Hepatocyte (in vitro differentiated cells): ENCODE measurements around the gene ULK2. TPM values are rescaled to one million over a fixed set of nuclear protein-coding genes. Genes with fewer than 3 reads are reported as not detected.
A peak's percentile ranks its signal among the peaks of the same experiment; 100 is the strongest.

Experiments
- DNase-seq: peaks from one replicate; pipeline ENCODE4 v3.0.0-alpha.2; 2016; ENCODE audit warnings: low spot score
- H2AFZ ChIP-seq: fragments of 200-600 bp; sonication (generic); 2 replicates; pipeline ENCODE4 v1.6.0; 2016; ENCODE audit warnings: antibody characterized with exemption, mild to moderate bottlenecking
- H3K27ac ChIP-seq: fragments of 200-600 bp; sonication (generic); 2 replicates; pipeline ENCODE4 v1.5.1; 2016; ENCODE audit warnings: mild to moderate bottlenecking
- H3K27me3 ChIP-seq: fragments of 200-600 bp; sonication (generic); 2 replicates; pipeline ENCODE4 v1.6.1; 2016
- H3K36me3 ChIP-seq: fragments of 200-600 bp; sonication (generic); replicated peaks from 2 replicates; pipeline ENCODE4 v1.5.1; 2016; ENCODE audit warnings: low read depth; ENCODE audit not compliant: insufficient read depth
- H3K4me1 ChIP-seq: fragments of 200-600 bp; sonication (generic); 2 replicates; pipeline ENCODE4 v1.5.1; 2016; ENCODE audit warnings: mild to moderate bottlenecking, moderate library complexity; ENCODE audit not compliant: insufficient read depth
- H3K4me2 ChIP-seq: fragments of 200-600 bp; sonication (generic); 2 replicates; pipeline ENCODE4 v1.6.0; 2016
- H3K4me3 ChIP-seq: fragments of 200-600 bp; sonication (generic); 2 replicates; pipeline ENCODE4 v1.5.1; 2016; ENCODE audit warnings: mild to moderate bottlenecking
- H3K79me2 ChIP-seq: fragments of 200-600 bp; sonication (generic); 2 replicates; pipeline ENCODE4 v1.6.0; 2017; ENCODE audit warnings: mild to moderate bottlenecking
- H3K9me2 ChIP-seq: fragments of 200-600 bp; sonication (generic); replicated peaks from 2 replicates; pipeline ENCODE4 v1.6.0; 2017; ENCODE audit warnings: mild to moderate bottlenecking; ENCODE audit not compliant: insufficient read depth
- H3K9me3 ChIP-seq: fragments of 200-600 bp; sonication (generic); 2 replicates; pipeline ENCODE4 v1.5.1; 2016; ENCODE audit warnings: low read depth, mild to moderate bottlenecking
- H4K20me1 ChIP-seq: fragments of 200-600 bp; sonication (generic); 2 replicates; pipeline ENCODE4 v1.6.0; 2016; ENCODE audit warnings: mild to moderate bottlenecking; ENCODE audit not compliant: insufficient read depth, poor library complexity, severe bottlenecking
- EZH2 ChIP-seq: fragments of 200-600 bp; sonication (generic); IDR thresholded peaks from 2 replicates; pipeline ENCODE4 v1.6.1; 2016; ENCODE audit warnings: antibody characterized with exemption, mild to moderate bottlenecking, borderline replicate concordance
- EZH2phosphoT487 ChIP-seq: fragments of 200-600 bp; sonication (generic); IDR thresholded peaks from one replicate; pipeline ENCODE4 v1.6.1; 2018; ENCODE audit warnings: antibody characterized with exemption, mild to moderate bottlenecking, low read depth, moderate library complexity; ENCODE audit not compliant: unreplicated experiment, severe bottlenecking
- WGBS: methylation state at CpG from one replicate; pipeline ENCODE4 v1.1.6; 2016; ENCODE audit warnings: low lambda C conversion rate; ENCODE audit errors: missing lambda C conversion rate; 5-methylcytosine and 5-hydroxymethylcytosine counted together
- polyA plus RNA-seq: library from polyadenylated mRNA; unstranded; fragments of >200 nt; fragmentation: Nextera tagmentation; extraction: Ambion mirVana; gene quantifications from 2 replicates; pipeline ENCODE4 v1.2.1, GENCODE V29; 2016
- total RNA-seq: library from RNA; depleted of rRNA; stranded (reverse); fragments of >200 nt; gene quantifications from 2 replicates; pipeline ENCODE4 v1.2.3, GENCODE V29; 2014
- TF ChIP-seq, protein P1 (sequence below): fragments of 200-600 bp; sonication (generic); IDR thresholded peaks from 2 replicates; pipeline ENCODE4 v1.5.1; 2016; ENCODE audit warnings: antibody characterized with exemption, mild to moderate bottlenecking; ENCODE audit not compliant: poor library complexity

Gene ULK2
- total and polyA plus RNA-seq, 2 experiments from 2014 or later, result 10.6 to 18.0 TPM

DNA sequence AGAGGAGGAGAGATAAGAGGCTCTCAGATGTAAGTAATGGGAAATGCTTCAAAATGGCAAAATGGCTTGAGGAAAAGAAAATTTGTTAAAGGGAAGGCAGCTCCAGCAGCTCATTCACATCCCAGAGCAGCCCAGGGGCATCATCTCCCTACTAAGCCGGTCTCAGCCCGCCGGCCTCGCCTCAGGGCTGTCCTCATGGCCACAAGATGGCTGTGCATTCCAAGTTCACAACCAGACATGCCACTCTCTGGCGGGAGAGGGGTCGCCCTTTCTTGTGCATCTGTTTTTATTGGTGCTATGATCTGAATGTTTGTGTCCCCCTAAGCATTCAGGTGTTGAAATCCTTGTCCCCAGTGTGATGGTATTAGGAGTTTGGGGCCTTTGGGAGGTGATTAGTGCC lies 137.8 kb downstream of the ULK2 start:
- TF ChIP-seq, protein P1, sequence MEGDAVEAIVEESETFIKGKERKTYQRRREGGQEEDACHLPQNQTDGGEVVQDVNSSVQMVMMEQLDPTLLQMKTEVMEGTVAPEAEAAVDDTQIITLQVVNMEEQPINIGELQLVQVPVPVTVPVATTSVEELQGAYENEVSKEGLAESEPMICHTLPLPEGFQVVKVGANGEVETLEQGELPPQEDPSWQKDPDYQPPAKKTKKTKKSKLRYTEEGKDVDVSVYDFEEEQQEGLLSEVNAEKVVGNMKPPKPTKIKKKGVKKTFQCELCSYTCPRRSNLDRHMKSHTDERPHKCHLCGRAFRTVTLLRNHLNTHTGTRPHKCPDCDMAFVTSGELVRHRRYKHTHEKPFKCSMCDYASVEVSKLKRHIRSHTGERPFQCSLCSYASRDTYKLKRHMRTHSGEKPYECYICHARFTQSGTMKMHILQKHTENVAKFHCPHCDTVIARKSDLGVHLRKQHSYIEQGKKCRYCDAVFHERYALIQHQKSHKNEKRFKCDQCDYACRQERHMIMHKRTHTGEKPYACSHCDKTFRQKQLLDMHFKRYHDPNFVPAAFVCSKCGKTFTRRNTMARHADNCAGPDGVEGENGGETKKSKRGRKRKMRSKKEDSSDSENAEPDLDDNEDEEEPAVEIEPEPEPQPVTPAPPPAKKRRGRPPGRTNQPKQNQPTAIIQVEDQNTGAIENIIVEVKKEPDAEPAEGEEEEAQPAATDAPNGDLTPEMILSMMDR, result no peak
- TF ChIP-seq EZH2, result no peak
- Histone ChIP-seq H3K27me3 (no peaks in the 10 kb centered on the region), H3K9me2 (no peaks in the 10 kb centered on the region), H3K4me3 (no peak overlapping the region), H3K36me3 (no peaks in the 10 kb centered on the region), H3K4me1 (peaks cover 29% of the 10 kb centered on the region), H3K79me2 (no peaks in the 10 kb centered on the region), H3K4me2 (no peak overlapping the region), H3K27ac (no peak overlapping the region), H2AFZ (no peak overlapping the region), H3K9me3 (no peaks in the 10 kb centered on the region), H4K20me1 (no peaks in the 10 kb centered on the region)
- DNase-seq, result no peak
- 89% methylated on average over 6 of the region's 6 CpGs for WGBS

- H4K20me1 ChIP-seq, result no peaks in the 10 kb centered on the region
- H3K9me3 ChIP-seq, result no peaks in the 10 kb centered on the region
- H3K4me2 ChIP-seq, result no peak overlapping the region
- peak; percentile 81 for DNase-seq
- no peak overlapping the region for H2AFZ ChIP-seq
- TF ChIP-seq EZH2phosphoT487 (no peak), EZH2 (no peak)
- TF ChIP-seq, protein P1, result no peak
- no peaks in the 10 kb centered on the region for H3K27me3 ChIP-seq
- no peaks in the 10 kb centered on the region for H3K79me2 ChIP-seq
- peaks cover 18% of the 10 kb centered on the region for H3K4me1 ChIP-seq
- H3K4me3 ChIP-seq, result no peak overlapping the region
- no peaks in the 10 kb centered on the region for H3K9me2 ChIP-seq
- no peaks in the 10 kb centered on the region for H3K36me3 ChIP-seq
- WGBS, result 44% methylated on average over 7 of the region's 7 CpGs
- peak overlapping the region; percentile 91 for H3K27ac ChIP-seq
Observed at GRCh38 chr17:19728084-19728495, 139.6 kb downstream of the ULK2 start.

DNA sequence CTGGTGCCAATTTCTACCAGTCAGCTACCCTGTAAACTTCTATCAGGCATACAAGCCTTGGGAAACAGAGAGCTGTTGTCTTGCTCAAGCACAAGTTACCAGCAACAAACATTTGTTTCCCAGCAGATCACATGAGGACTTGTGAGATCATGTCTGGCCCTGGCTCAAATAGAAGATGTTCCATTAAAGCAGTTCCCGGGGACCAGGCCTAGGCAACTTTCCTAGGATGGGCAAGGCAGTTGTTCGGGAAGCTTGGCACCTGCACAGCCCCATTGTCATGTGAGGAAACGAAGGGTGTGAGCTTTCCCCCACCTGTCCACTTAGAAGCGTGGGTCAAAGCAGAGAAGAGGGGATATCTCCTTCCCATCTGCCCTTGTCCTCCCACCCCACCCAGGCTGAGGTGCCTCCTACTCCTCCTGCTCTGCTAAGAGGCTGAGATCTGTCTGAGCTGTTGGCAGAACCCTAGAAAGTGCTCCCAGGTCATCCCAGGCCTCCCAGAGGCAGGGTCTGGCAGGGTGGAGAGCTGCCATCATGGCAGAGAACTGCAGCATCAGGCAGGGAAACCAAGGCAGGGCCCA lies 140.1 kb downstream of the ULK2 start:
- WGBS, result 89% methylated on average over 4 of the region's 4 CpGs
- no peaks in the 10 kb centered on the region for H3K79me2 ChIP-seq
- no peaks in the 10 kb centered on the region for H3K36me3 ChIP-seq
- no peaks in the 10 kb centered on the region for H3K9me3 ChIP-seq
- no peaks in the 10 kb centered on the region for H4K20me1 ChIP-seq
- TF ChIP-seq EZH2phosphoT487 (no peak), EZH2 (no peak)
- TF ChIP-seq, protein P1, result no peak
- no peak overlapping the region for H2AFZ ChIP-seq
- no peak overlapping the region for H3K4me2 ChIP-seq
- H3K27me3 ChIP-seq, result no peaks in the 10 kb centered on the region
- peaks cover 18% of the 10 kb centered on the region for H3K4me1 ChIP-seq
- H3K4me3 ChIP-seq, result no peak overlapping the region
- peak; percentile 74 for DNase-seq
- peak overlapping the region; percentile 91 for H3K27ac ChIP-seq
- no peaks in the 10 kb centered on the region for H3K9me2 ChIP-seq
